ENCODE results near the gene DIPK1A.

- TF ChIP-seq CTCF (IDR thresholded peaks at IDR 0.05) (no peak), POLR2AphosphoS5 (IDR thresholded peaks at IDR 0.05) (no peak)
Measured at GRCh38 chr1:92843429-92844352, 117.6 kb downstream of the DIPK1A start.

Measured in breast epithelium (tissue), 3 donors.